ENCODE data around the gene ZNF584.

DNA sequence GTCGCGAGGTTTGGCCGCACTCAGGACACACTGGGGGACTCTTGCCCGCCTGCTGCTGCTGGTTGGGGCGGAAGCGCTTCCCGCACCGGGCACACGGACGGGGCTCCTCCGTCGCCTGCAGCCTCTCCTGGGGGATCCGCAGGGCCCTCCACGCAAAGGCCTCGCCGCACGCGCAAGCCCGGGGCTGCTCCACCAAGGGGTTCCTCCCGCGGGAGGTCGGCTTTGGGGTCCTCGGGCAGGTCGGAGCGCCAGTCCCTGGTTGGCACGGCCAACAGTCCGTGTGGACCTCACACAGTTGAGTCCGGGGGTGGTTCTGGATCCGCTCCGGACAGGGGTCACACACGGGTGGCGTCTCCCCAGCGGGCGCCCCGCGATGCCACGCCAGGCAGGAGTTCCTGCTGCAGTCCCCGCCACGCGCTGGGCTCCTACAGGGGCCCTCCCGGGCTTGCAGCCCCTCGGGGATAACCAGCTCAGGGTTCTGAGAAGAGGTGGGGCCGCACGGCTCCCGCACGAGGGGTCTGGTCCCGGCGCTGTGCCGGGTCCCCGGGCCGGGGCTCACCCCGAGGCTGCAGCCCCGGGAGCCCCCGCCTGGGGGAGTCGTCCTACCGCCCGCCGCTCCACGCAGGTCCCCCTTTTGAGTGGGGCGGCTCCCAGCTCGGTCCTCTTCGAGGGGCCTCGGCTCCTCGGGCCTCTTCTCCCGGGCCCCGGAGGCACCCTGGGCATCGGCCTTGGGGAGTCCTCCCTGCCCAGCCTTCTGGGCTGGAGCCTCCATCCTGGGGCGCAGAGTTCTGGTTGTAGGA is 39.7 kb upstream of the ZNF584 start:
- no peak for TF ChIP-seq CTCF (IDR thresholded peaks at IDR 0.05)
- TF ChIP-seq EZH2 (IDR thresholded peaks at IDR 0.05), result no peak
